ENCODE data around the gene ZNF174. TPM values are rescaled to one million over a fixed set of nuclear protein-coding genes. Genes with fewer than 3 reads are reported as not detected.

The ZNF174 gene
- total RNA-seq, 1 donor from 2014 or later, result 7.0 TPM

GRCh38 chr16:3443108-3444031, 42.4 kb downstream of the ZNF174 start, which contains the start of the genes NAA60 and ZNF597:
Gene NAA60 (plus strand): TSS chr16:3443680. CDS start chr16:3476228, 32,548 bp downstream.
Gene ZNF597 (minus strand): TSS chr16:3443504. CDS start chr16:3443153, 351 bp downstream.
- peak; percentile 94 for DNase-seq (ENCODE audit: low read depth)

GRCh38 chr16:3444032-3444388, 43.0 kb downstream of the ZNF174 start:
- DNase-seq (ENCODE audit: low read depth), result peak; percentile 71

GRCh38 chr16:3454093-3454492, 53.1 kb downstream of the ZNF174 start:
- no peak for DNase-seq (ENCODE audit: low read depth)

GRCh38 chr16:3454631-3455147, 53.7 kb downstream of the ZNF174 start:
- DNase-seq (ENCODE audit: low read depth), result no peak

- DNase-seq (ENCODE audit: low read depth), result peak; percentile 52
Measured at GRCh38 chr16:3457434-3458252, 56.6 kb downstream of the ZNF174 start.

GRCh38 chr16:3458278-3458851, 57.4 kb downstream of the ZNF174 start:
- DNase-seq (ENCODE audit: low read depth), result peak; percentile 36

GRCh38 chr16:3458852-3459361, 57.9 kb downstream of the ZNF174 start:
- peak; percentile 94 for DNase-seq (ENCODE audit: low read depth)

Other genes with a start within 250 kb of the ZNF174 start
- not detected in 2 replicates for gene OR1F1, start 213.0 kb upstream of the ZNF174 start, total RNA-seq
- 13.4 and 13.7 TPM in 2 replicates for gene ZNF200, start 166.1 kb upstream of the ZNF174 start, total RNA-seq
- 0.10 TPM in 1 of 2 replicates, not detected in the other for gene MEFV, start 144.6 kb upstream of the ZNF174 start, total RNA-seq
- gene ZNF263, start 117.7 kb upstream of the ZNF174 start, total RNA-seq, result 52.7 and 59.0 TPM in 2 replicates
- gene TIGD7, start 95.8 kb upstream of the ZNF174 start, total RNA-seq, result 3.1 and 4.9 TPM in 2 replicates
- 8.5 and 28.2 TPM in 2 replicates for gene ZNF75A, start 95.7 kb upstream of the ZNF174 start, total RNA-seq
- gene OR2C1, start 45.3 kb upstream of the ZNF174 start, total RNA-seq, result 0.15 TPM in 1 of 2 replicates, not detected in the other
- gene ZSCAN32, start 211 bp upstream of the ZNF174 start, total RNA-seq, result 20.5 and 20.7 TPM in 2 replicates
- gene ZNF597, start 42.3 kb downstream of the ZNF174 start, total RNA-seq, result 3.0 and 3.3 TPM in 2 replicates
- 6.4 and 34.9 TPM in 2 replicates for gene NAA60, start 42.5 kb downstream of the ZNF174 start, total RNA-seq
- gene C16orf90, start 94.3 kb downstream of the ZNF174 start, total RNA-seq, result not detected in 2 replicates
- 10.1 and 49.9 TPM in 2 replicates for gene CLUAP1, start 99.8 kb downstream of the ZNF174 start, total RNA-seq
- gene NLRC3, start 176.2 kb downstream of the ZNF174 start, total RNA-seq, result 0.05 and 0.17 TPM in 2 replicates
- 1.6 and 5.5 TPM in 2 replicates for gene SLX4, start 210.4 kb downstream of the ZNF174 start, total RNA-seq